Naive B cell (primary cell): ENCODE data around the gene TECPR2. TPM values are rescaled to one million over a fixed set of nuclear protein-coding genes. Genes with fewer than 3 reads are reported as not detected.
"Not testable (repeated sequence)": the region's sequence is repeated elsewhere in the genome, so short reads cannot be mapped to it uniquely, and the experiment has no call there.

Source experiments
- ATAC-seq, 2 donors: fragments of 150-1000 bp; cut with Tn5 transposase; 2 replicates each; pipeline ENCODE4 v1.10.0; 2021; ENCODE audit warnings: low read depth in 2 of 2, mild to moderate bottlenecking in 2 of 2, moderate library complexity in 2 of 2
- DNase-seq: peaks from one replicate; pipeline ENCODE4 v3.0.0; 2022
- H3K27ac Mint-ChIP-seq, 6 donors: one replicate each; pipeline ENCODE4 v1.8.0; 2020 to 2022; ENCODE audit warnings: mild to moderate bottlenecking in 6 of 6, mixed read lengths in 6 of 6, moderate library complexity in 5 of 6, inconsistent platforms in 2 of 6
- H3K27me3 Mint-ChIP-seq, 3 donors: one replicate each; pipeline ENCODE4 v1.8.0; 2021 to 2022; ENCODE audit warnings: mixed read lengths in 3 of 3, mild to moderate bottlenecking in 1 of 3
- H3K36me3 Mint-ChIP-seq, 2 donors: one replicate each; pipeline ENCODE4 v1.8.0; 2020 to 2022; ENCODE audit warnings: mixed read lengths in 2 of 2, inconsistent platforms in 1 of 2, mild to moderate bottlenecking in 1 of 2
- H3K4me1 Mint-ChIP-seq, 3 donors: one replicate each; pipeline ENCODE4 v1.8.0; 2020 to 2022; ENCODE audit warnings: mixed read lengths in 3 of 3, inconsistent platforms in 1 of 3, mild to moderate bottlenecking in 1 of 3, moderate library complexity in 1 of 3
- H3K4me3 Mint-ChIP-seq, 8 donors: one replicate each; pipeline ENCODE4 v1.8.0; 2020 to 2022; ENCODE audit warnings: mild to moderate bottlenecking in 8 of 8, mixed read lengths in 8 of 8, moderate library complexity in 8 of 8, inconsistent platforms in 2 of 8
- H3K9me3 Mint-ChIP-seq, 7 donors: one replicate each; pipeline ENCODE4 v1.8.0; 2020 to 2022; ENCODE audit warnings: mixed read lengths in 7 of 7, mild to moderate bottlenecking in 5 of 7, inconsistent platforms in 2 of 7, moderate library complexity in 1 of 7
- polyA plus RNA-seq, 6 donors: library from polyadenylated mRNA; unstranded; fragments of 300-500 nt; fragmentation: Illumina TruSeq; gene quantifications; one replicate each; pipeline ENCODE4 v1.2.3, GENCODE V29; 2021; ENCODE audit warnings: low read depth in 6 of 6

The TECPR2 gene
- polyA plus RNA-seq, 6 donors from 2014 or later = 2.3 to 6.6 (median 3.1) TPM

DNA sequence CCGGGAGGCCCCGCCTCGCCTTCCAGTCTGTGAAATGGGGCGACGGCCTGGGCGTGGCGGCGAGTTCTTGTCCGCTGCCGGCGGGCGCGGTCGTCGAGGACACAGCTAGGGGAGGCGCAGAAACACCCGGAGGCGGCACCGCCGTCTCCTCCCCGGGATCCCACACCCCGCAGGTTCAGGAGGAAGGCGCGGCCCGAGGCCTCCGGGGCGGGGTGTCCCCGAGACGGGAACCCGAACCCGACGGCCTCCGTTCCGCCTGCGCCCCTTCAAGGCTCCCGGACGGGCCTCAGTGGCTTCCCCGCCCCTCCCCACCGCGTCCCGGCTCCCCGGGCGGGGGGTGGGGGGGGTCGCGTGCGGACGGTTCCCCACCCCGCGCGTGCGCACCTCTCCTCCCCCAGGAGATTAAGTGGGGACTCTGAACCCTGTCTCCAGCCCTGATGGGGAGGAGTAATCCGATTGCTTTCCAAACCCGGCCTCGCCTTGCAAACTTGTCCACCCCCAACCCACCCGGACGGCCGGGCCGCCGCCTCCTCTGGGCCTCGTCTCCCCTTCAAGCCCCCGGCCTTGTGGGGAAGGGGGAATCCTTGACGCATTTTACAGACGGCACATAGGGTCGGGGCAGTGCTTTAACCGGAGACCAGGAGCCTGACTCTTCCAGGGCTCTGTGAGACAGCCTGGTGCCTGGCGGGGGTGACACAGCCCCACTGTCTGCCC, 182.2 kb downstream of the TECPR2 start:
- H3K27ac Mint-ChIP-seq = peak overlapping the region in 1 of 6 donors; percentile 64
- peaks cover 17 to 56% (median 35%) of the 10 kb centered on the region in 3 donors for H3K27me3 Mint-ChIP-seq
- peaks cover 0 to 8% of the 10 kb centered on the region in 2 donors for H3K36me3 Mint-ChIP-seq
- H3K4me3 Mint-ChIP-seq = peak overlapping the region in 7 of 8 donors; percentile 52 to 87 (median 61)
- peaks cover 13 to 23% (median 16%) of the 10 kb centered on the region in 3 donors for H3K4me1 Mint-ChIP-seq
- H3K9me3 Mint-ChIP-seq = peaks cover 0 to 6% (median 0%) of the 10 kb centered on the region in 7 donors
- ATAC-seq (peak; percentile 66 to 67), DNase-seq (peak; percentile 32)

DNA sequence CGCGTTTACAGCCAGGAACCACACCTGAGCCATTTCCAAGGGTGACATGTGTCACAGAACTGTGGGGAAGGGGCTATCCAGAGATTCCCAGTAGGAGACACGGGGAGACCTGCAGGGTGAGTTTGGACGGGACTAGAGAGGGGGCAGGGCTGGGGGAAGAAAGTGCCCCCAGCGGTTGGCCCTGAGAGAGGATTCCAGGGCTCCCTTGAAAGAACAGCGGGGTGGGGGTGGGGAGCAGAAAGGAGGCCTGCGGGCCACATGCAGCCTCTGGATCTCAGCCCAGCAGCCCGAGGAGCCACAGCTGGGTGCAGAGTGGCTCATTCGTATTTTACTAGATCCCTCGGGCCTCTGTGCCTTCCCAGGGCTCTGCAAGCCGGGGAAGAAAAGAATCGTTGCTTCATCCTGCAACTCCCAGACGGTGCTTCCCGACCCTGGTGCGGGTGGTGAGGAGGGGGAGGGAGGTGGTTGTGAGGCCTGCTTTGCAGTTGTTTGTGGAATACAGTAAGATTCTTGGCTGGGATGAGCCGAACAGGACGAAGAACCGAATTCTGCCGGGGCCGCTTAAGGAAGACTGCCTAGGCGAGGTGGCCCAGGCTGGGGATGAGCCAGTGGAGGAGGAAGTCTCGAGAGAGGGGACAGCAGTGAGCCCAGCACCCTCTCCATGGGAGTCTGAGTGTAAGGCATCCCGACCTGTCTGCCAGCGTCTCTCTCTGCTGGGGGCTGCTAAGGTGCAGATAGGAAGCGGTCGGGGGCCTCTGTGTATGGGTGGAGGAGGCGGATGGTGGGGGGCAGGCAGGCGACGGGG, 182.9 kb downstream of the TECPR2 start:
- Mint-ChIP-seq H3K4me1 (peaks cover 13 to 23% (median 16%) of the 10 kb centered on the region in 3 donors), H3K27ac (peak overlapping the region in 2 of 6 donors; percentile 64 to 78), H3K36me3 (peaks cover 0 to 8% of the 10 kb centered on the region in 2 donors), H3K27me3 (peaks cover 17 to 63% (median 42%) of the 10 kb centered on the region in 3 donors), H3K4me3 (peak overlapping the region in 6 of 8 donors; percentile 59 to 87 (median 76)), H3K9me3 (peaks cover 0 to 6% (median 0%) of the 10 kb centered on the region in 7 donors)
- DNase-seq (no peak), ATAC-seq (no peak)

DNA sequence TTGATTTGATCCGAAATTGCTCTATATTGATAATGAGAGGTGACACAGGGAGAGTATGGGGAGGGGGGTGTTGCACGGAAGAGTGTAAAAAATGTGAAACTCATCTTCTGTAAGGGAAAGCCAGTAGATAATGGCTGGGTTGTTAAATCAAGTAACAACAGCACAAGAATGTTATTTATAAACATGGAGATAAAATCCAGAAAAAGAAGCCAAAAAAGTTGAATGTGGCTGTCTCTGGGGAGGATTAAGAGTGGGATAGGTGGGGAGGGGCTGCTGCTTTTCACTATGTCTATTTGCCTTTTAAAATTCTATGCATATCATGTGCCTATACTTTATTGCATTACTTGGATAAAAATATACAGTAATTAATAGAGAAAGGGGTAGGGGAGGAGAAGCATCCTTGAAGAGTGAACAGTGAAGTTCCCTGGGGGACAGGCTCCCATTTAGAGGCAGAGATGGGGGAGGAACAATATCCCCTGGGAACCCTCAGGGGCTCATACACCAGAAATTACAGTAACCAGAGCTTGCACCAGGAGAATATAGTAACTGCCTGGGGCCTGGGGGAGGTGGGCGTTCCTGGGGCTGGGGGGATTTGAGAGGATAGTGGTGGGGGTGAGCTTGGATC, 186.0 kb downstream of the TECPR2 start:
- peaks cover 17 to 58% (median 39%) of the 10 kb centered on the region in 3 donors for H3K27me3 Mint-ChIP-seq
- H3K27ac Mint-ChIP-seq = peak overlapping the region in 1 of 6 donors; percentile 5

DNA sequence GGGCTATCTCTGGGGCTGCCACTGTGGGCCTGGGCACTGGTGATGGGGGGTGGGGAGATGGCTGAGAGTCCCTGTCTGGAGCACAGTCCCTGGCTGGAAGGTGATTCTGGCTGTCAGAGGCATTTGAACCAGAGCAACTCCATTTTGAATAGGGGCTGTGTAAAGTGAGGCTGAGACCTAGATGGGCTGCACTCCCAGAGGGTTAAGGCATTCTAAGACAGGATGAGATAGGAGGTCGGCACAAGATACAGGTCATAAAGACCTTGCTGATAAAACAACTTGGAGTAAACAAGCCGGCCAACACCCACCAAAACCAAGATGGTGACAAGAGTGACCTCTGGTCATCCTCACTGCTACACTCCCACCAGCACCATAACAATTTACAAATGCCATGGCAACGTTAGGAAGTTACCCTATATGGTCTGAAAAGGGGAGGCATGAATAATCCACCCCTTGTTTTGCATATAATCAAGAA, 188.2 kb downstream of the TECPR2 start:
- not testable (repeated sequence) for H3K36me3 Mint-ChIP-seq, H3K27ac Mint-ChIP-seq, H3K9me3 Mint-ChIP-seq, ATAC-seq, DNase-seq
- peak overlapping the region in 1 of 8 donors; percentile 38 for H3K4me3 Mint-ChIP-seq
- H3K27me3 Mint-ChIP-seq = peaks cover 12 to 40% (median 20%) of the 10 kb centered on the region in 3 donors
- peaks cover 6 to 14% (median 8%) of the 10 kb centered on the region in 3 donors for H3K4me1 Mint-ChIP-seq

More for the DNA sequence above, 186.0 kb downstream of the TECPR2 start:
- ATAC-seq (no peak), DNase-seq (no peak)
- Mint-ChIP-seq H3K4me3 (peak overlapping the region in 1 of 8 donors; percentile 12), H3K4me1 (peaks cover 13 to 23% (median 13%) of the 10 kb centered on the region in 3 donors), H3K9me3 (peaks cover 0 to 6% (median 0%) of the 10 kb centered on the region in 7 donors), H3K36me3 (peaks cover 0 to 8% of the 10 kb centered on the region in 2 donors)

Other genes starting within 250 kb of the TECPR2 start
- 10 to 100 TPM; 11.2 to 23.1 (median 17.3) TPM for gene WDR20, start 223.0 kb upstream of the TECPR2 start, polyA plus RNA-seq
- 1 to 10 TPM in 3 of 6 donors, under 1 TPM in 2, not detected in 1; 0.64 to 2.0 (median 1.2) TPM for gene MOK, start 57.8 kb upstream of the TECPR2 start, polyA plus RNA-seq
- 10 to 100 TPM in 1 of 6 donors, 1 to 10 TPM in 5; 4.5 to 10.5 (median 5.6) TPM for gene ZNF839, start 43.2 kb upstream of the TECPR2 start, polyA plus RNA-seq
- 10 to 100 TPM; 28.6 to 42.4 (median 34.9) TPM for gene CINP, start 51 bp upstream of the TECPR2 start, polyA plus RNA-seq
- under 1 TPM in 5 of 6 donors, not detected in 1; 0.08 to 0.49 (median 0.17) TPM for gene ANKRD9, start 146.8 kb downstream of the TECPR2 start, polyA plus RNA-seq
- gene RCOR1, start 229.7 kb downstream of the TECPR2 start, polyA plus RNA-seq = 1 to 10 TPM in 5 of 6 donors, under 1 TPM in 1; 0.78 to 2.6 (median 1.6) TPM